HCT116 (cell line): ENCODE data around the gene CFAP107. TPM values are rescaled to one million over a fixed set of nuclear protein-coding genes. Genes with fewer than 3 reads are reported as not detected.

ENCODE experiments used
- ATAC-seq: fragments of 200-7000 bp; cut with Tn5 transposase; 2 replicates; pipeline ENCODE4 v1.9.1; 2020; ENCODE audit warnings: mild to moderate bottlenecking, moderate library complexity
- BruUV-seq: library from RNA; stranded (reverse); fragments of 400-500 nt; replicated peaks from 2 replicates; lab custom pipeline; 2021; lab: Mats Ljungman, UMichigan
- CTCF ChIA-PET: fragments of 300-600 bp; sonication (Branson Sonifier 250); formaldehyde crosslinking; loops from one replicate; lab custom pipeline; 2021; ENCODE audit warnings: antibody characterized with exemption; lab: Charles Lee
- POLR2A ChIA-PET: fragments of 300-600, 350-600 bp; sonication (Branson Sonifier 250); formaldehyde crosslinking; loops from one replicate; lab custom pipeline; 2021; ENCODE audit warnings: antibody characterized with exemption; lab: Charles Lee
- RAD21 ChIA-PET, 2 experiments: fragments of 300-600 bp; sonication (Branson Sonifier 250); formaldehyde crosslinking; loops; one replicate each; lab custom pipeline; 2023; ENCODE audit warnings: low total read pairs in 2 of 2; ENCODE audit not compliant: uncharacterized antibody in 2 of 2, unreplicated experiment in 2 of 2, low non-redundant PET in 1 of 2; lab: Charles Lee
- DNase-seq: peaks from one replicate; pipeline ENCODE4 v3.0.0-alpha.2; 2010; ENCODE audit warnings: low read depth, low spot score
- H2AFZ ChIP-seq: fragments of 200-600 bp; shearing (Covaris generic), sonication (generic); 2 replicates; pipeline ENCODE4 v1.6.1; 2017; ENCODE audit warnings: low read depth, mixed run types, mixed read lengths, antibody characterized with exemption, low read length; ENCODE audit not compliant: poor library complexity, severe bottlenecking
- H3K27ac ChIP-seq: 2 replicates; pipeline ENCODE4 v1.5.1; 2012; ENCODE audit warnings: low read depth, low read length
- H3K27me3 ChIP-seq: fragments of 200-600 bp; sonication (generic); 2 replicates; pipeline ENCODE4 v1.6.1; 2016; ENCODE audit warnings: mixed run types, low read length, mixed read lengths; ENCODE audit not compliant: insufficient read depth
- H3K36me3 ChIP-seq, 2 experiments: fragments of 200-500 bp in 1 of 2; fragments of 200-600 bp in 1 of 2; sonication (Bioruptor generic) in 1 of 2; sonication (generic) in 1 of 2; 2 replicates each; pipeline versions ENCODE4 v1.5.1 to v1.6.1; 2014 to 2016; ENCODE audit warnings: low read length in 2 of 2, inconsistent platforms in 1 of 2, mixed read lengths in 1 of 2, mixed run types in 1 of 2; ENCODE audit not compliant: insufficient read depth in 2 of 2, control insufficient read depth in 1 of 2
- H3K4me1 ChIP-seq, 2 experiments: fragments of 200-600 bp in 1 of 2; sonication (generic) in 1 of 2; 2 replicates each; pipeline versions ENCODE4 v1.5.1 to v1.6.1; 2012 to 2017; ENCODE audit warnings: low read length in 2 of 2, inconsistent platforms in 1 of 2, mild to moderate bottlenecking in 1 of 2, mixed read lengths in 1 of 2, mixed run types in 1 of 2, moderate library complexity in 1 of 2; ENCODE audit not compliant: insufficient read depth in 2 of 2, control insufficient read depth in 1 of 2
- H3K4me2 ChIP-seq: fragments of 200-600 bp; sonication (generic); 2 replicates; pipeline ENCODE4 v1.6.1; 2017; ENCODE audit warnings: mixed run types, low read length, mixed read lengths
- H3K4me3 ChIP-seq, 2 experiments: fragments of 200-600 bp in 1 of 2; sonication (generic) in 1 of 2; replicated peaks in 1 of 2; 2 replicates each; pipeline ENCODE4 v1.5.1; 2011 to 2016; ENCODE audit warnings: low read length in 2 of 2, control low read depth in 1 of 2, low read depth in 1 of 2, mild to moderate bottlenecking in 1 of 2, mixed read lengths in 1 of 2, mixed run types in 1 of 2
- H3K79me2 ChIP-seq: fragments of 200-600 bp; sonication (generic); 2 replicates; pipeline ENCODE4 v1.6.1; 2017; ENCODE audit warnings: mild to moderate bottlenecking, mixed run types, low read length, moderate library complexity, mixed read lengths; ENCODE audit not compliant: insufficient read depth
- H3K9ac ChIP-seq: fragments of 200-600 bp; sonication (generic); 2 replicates; pipeline ENCODE4 v1.6.1; 2016; ENCODE audit warnings: low read length, mixed read lengths
- H3K9me2 ChIP-seq: fragments of 200-600 bp; sonication (generic), shearing (Covaris generic); 2 replicates; pipeline ENCODE4 v1.6.1; 2017; ENCODE audit warnings: mixed run types, mild to moderate bottlenecking, moderate library complexity; ENCODE audit not compliant: insufficient read depth
- H3K9me3 ChIP-seq, 2 experiments: fragments of 200-500 bp in 1 of 2; fragments of 200-600 bp in 1 of 2; sonication (Bioruptor generic) in 1 of 2; sonication (generic) in 1 of 2; 2 replicates each; pipeline ENCODE4 v1.6.1; 2014 to 2017; ENCODE audit warnings: low read length in 2 of 2, mixed read lengths in 2 of 2, inconsistent platforms in 1 of 2, low read depth in 1 of 2, mild to moderate bottlenecking in 1 of 2, mixed run types in 1 of 2, moderate library complexity in 1 of 2; ENCODE audit not compliant: control insufficient read depth in 1 of 2, insufficient read depth in 1 of 2
- H4K20me1 ChIP-seq: fragments of 200-600 bp; sonication (generic), shearing (Covaris generic); 2 replicates; pipeline ENCODE4 v1.6.1; 2017; ENCODE audit warnings: mixed run types, mild to moderate bottlenecking, moderate library complexity; ENCODE audit not compliant: insufficient read depth
- CBX3 ChIP-seq: IDR thresholded peaks from 2 replicates; pipeline ENCODE4 v1.6.1; 2012; ENCODE audit warnings: low read depth
- CEBPB ChIP-seq: IDR thresholded peaks from 2 replicates; pipeline ENCODE4 v1.6.1; 2012; ENCODE audit warnings: low read depth
- EGR1 ChIP-seq: IDR thresholded peaks from 2 replicates; pipeline ENCODE4 v1.6.1; 2012; ENCODE audit warnings: low read depth
- ELF1 ChIP-seq: IDR thresholded peaks from 2 replicates; pipeline ENCODE4 v1.6.1; 2012; ENCODE audit warnings: low read depth, borderline replicate concordance
- EZH2 ChIP-seq: fragments of 200-600 bp; sonication (generic); IDR thresholded peaks from 2 replicates; pipeline ENCODE4 v1.6.1; 2017; ENCODE audit warnings: antibody characterized with exemption, mixed run types
- EZH2phosphoT487 ChIP-seq: fragments of 200-600 bp; IDR thresholded peaks from 2 replicates; pipeline ENCODE4 v1.6.1; 2018; ENCODE audit warnings: antibody characterized with exemption, borderline replicate concordance
- JUND ChIP-seq: IDR thresholded peaks from 2 replicates; pipeline ENCODE4 v1.6.1; 2012
- POLR2AphosphoS5 ChIP-seq: IDR thresholded peaks from 2 replicates; pipeline ENCODE4 v1.6.1; 2011; ENCODE audit warnings: mild to moderate bottlenecking, low read depth, low read length, moderate library complexity
- SIN3A ChIP-seq: IDR thresholded peaks from 2 replicates; pipeline ENCODE4 v1.6.1; 2012; ENCODE audit warnings: low read depth
- SP1 ChIP-seq: IDR thresholded peaks from 2 replicates; pipeline ENCODE4 v1.6.1; 2012; ENCODE audit warnings: low read depth
- SRF ChIP-seq: IDR thresholded peaks from 2 replicates; pipeline ENCODE4 v1.6.1; 2012; ENCODE audit warnings: low read depth
- TCF7L2 ChIP-seq: IDR thresholded peaks from 2 replicates; pipeline ENCODE4 v1.7.0; 2011; ENCODE audit warnings: borderline replicate concordance, inconsistent platforms; ENCODE audit not compliant: insufficient read depth, insufficient read length; ENCODE audit errors: extremely low read depth
- YY1 ChIP-seq: IDR thresholded peaks from 2 replicates; pipeline ENCODE4 v1.6.1; 2011; ENCODE audit warnings: low read length, low read depth, moderate library complexity, mild to moderate bottlenecking; ENCODE audit not compliant: insufficient replicate concordance; ENCODE audit errors: extremely low read depth
- ZFX ChIP-seq: fragments of 450-650 bp; IDR thresholded peaks from 2 replicates; pipeline ENCODE4 v1.6.1; 2017
- intact Hi-C: fragments of 100-400 bp; cut with micrococcal nuclease; formaldehyde crosslinking; loops from 2 replicates; pipeline ENCODE4 v1.10.0; 2022
- total RNA-seq: library from RNA; stranded (reverse); gene quantifications from one replicate; pipeline ENCODE4 v1.2.1, GENCODE V29; 2021; ENCODE audit not compliant: unreplicated experiment
- TF ChIP-seq, protein P1 (sequence below): IDR thresholded peaks from 2 replicates; pipeline ENCODE4 v1.6.1; 2012
- TF ChIP-seq, protein P2 (sequence below): IDR thresholded peaks from 2 replicates; pipeline ENCODE4 v1.6.1; 2012; ENCODE audit warnings: low read depth

CFAP107 gene
- total RNA-seq, 1 experiment from 2014 or later, result not detected

DNA sequence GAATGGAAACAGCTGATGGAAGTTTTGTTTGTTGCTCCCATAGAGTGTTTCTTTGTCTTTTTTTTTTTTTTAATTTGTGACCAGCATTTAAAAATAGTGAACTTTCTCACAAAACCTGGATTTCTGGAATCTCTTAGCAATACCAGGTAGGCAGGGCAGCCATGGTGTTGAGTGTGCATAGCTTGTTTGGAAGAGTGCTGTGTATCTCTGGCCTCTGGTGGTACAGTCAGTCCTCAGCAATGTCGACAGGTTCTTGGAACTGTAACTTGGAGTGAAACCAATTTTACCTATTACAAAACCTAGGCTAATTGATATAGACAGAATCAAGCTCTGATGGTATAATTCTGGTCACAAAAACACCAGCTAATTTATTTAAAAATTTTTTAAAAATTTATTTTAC lies 23.4 kb upstream of the CFAP107 start:
- no peak overlapping the region for H2AFZ ChIP-seq
- CTCF ChIA-PET, result no interaction called here
- DNase-seq (no peak), ATAC-seq (no peak)
- no peaks in the 10 kb centered on the region for H3K9me3 ChIP-seq
- H4K20me1 ChIP-seq, result no peaks in the 10 kb centered on the region
- no peaks in the 10 kb centered on the region for H3K79me2 ChIP-seq
- peaks cover 2% of the 10 kb centered on the region; the same call in 1 of the 2 replicates for H3K27me3 ChIP-seq
- H3K4me1 ChIP-seq, result no peaks in the 10 kb centered on the region
- no TSS peak for BruUV-seq
- H3K4me3 ChIP-seq, result no peak overlapping the region
- H3K36me3 ChIP-seq, result no peaks in the 10 kb centered on the region
- POLR2A ChIA-PET, result no interaction called here
- RAD21 ChIA-PET, result no interaction called here
- intact Hi-C loops, result no loop called here
- no peaks in the 10 kb centered on the region for H3K9me2 ChIP-seq
- H3K27ac ChIP-seq, result no peak overlapping the region
- TF ChIP-seq SP1, result no peak
- TF ChIP-seq EZH2phosphoT487, result no peak
- TF ChIP-seq SRF, result no peak
- no peak for TF ChIP-seq TCF7L2
- TF ChIP-seq, protein P1, sequence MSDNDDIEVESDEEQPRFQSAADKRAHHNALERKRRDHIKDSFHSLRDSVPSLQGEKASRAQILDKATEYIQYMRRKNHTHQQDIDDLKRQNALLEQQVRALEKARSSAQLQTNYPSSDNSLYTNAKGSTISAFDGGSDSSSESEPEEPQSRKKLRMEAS, result no peak
- TF ChIP-seq POLR2AphosphoS5, result no peak
- TF ChIP-seq CBX3, result no peak
- no peak for TF ChIP-seq EZH2
- no peak for TF ChIP-seq JUND
- TF ChIP-seq ELF1, result no peak
- TF ChIP-seq, protein P2, sequence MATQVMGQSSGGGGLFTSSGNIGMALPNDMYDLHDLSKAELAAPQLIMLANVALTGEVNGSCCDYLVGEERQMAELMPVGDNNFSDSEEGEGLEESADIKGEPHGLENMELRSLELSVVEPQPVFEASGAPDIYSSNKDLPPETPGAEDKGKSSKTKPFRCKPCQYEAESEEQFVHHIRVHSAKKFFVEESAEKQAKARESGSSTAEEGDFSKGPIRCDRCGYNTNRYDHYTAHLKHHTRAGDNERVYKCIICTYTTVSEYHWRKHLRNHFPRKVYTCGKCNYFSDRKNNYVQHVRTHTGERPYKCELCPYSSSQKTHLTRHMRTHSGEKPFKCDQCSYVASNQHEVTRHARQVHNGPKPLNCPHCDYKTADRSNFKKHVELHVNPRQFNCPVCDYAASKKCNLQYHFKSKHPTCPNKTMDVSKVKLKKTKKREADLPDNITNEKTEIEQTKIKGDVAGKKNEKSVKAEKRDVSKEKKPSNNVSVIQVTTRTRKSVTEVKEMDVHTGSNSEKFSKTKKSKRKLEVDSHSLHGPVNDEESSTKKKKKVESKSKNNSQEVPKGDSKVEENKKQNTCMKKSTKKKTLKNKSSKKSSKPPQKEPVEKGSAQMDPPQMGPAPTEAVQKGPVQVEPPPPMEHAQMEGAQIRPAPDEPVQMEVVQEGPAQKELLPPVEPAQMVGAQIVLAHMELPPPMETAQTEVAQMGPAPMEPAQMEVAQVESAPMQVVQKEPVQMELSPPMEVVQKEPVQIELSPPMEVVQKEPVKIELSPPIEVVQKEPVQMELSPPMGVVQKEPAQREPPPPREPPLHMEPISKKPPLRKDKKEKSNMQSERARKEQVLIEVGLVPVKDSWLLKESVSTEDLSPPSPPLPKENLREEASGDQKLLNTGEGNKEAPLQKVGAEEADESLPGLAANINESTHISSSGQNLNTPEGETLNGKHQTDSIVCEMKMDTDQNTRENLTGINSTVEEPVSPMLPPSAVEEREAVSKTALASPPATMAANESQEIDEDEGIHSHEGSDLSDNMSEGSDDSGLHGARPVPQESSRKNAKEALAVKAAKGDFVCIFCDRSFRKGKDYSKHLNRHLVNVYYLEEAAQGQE, result no peak
- no peak for TF ChIP-seq EGR1
- TF ChIP-seq ZFX, result no peak
- no peak for TF ChIP-seq SIN3A
- no peak for TF ChIP-seq YY1
- TF ChIP-seq CEBPB, result no peak
- H3K9ac ChIP-seq, result no peak overlapping the region
- H3K4me2 ChIP-seq, result no peak overlapping the region
